Endodermal cell (in vitro differentiated cells): ENCODE results near the gene DBI. TPM values are rescaled to one million over a fixed set of nuclear protein-coding genes. Genes with fewer than 3 reads are reported as not detected.

Source experiments
- DNase-seq: peaks from one replicate; pipeline ENCODE4 v3.0.0-alpha.2; 2017
- H3K27ac ChIP-seq: 2 replicates; pipeline ENCODE4 v1.5.1; 2013; ENCODE audit warnings: mild to moderate bottlenecking, low read depth, low read length, moderate library complexity
- H3K27me3 ChIP-seq: 2 replicates; pipeline ENCODE4 v1.6.1; 2013; ENCODE audit warnings: mild to moderate bottlenecking, low read length, moderate library complexity; ENCODE audit not compliant: insufficient read depth, control insufficient read depth, poor library complexity, severe bottlenecking
- H3K36me3 ChIP-seq: 2 replicates; pipeline ENCODE4 v1.7.0; 2013; ENCODE audit warnings: mild to moderate bottlenecking, low read length, moderate library complexity; ENCODE audit not compliant: control insufficient read depth, insufficient read depth
- H3K4me1 ChIP-seq: one replicate; pipeline ENCODE4 v1.7.0; 2013; ENCODE audit warnings: low read length; ENCODE audit not compliant: control insufficient read depth, insufficient read depth
- H3K4me3 ChIP-seq: 2 replicates; pipeline ENCODE4 v1.5.1; 2013; ENCODE audit warnings: mild to moderate bottlenecking, low read length, moderate library complexity
- H3K9ac ChIP-seq: 2 replicates; pipeline ENCODE4 v1.6.1; 2013; ENCODE audit warnings: mild to moderate bottlenecking, low read length, moderate library complexity; ENCODE audit not compliant: poor library complexity, severe bottlenecking; ENCODE audit errors: extremely low read depth
- H3K9me3 ChIP-seq: 2 replicates; pipeline ENCODE4 v1.6.1; 2013; ENCODE audit warnings: mild to moderate bottlenecking, low read length, moderate library complexity; ENCODE audit not compliant: control insufficient read depth
- H3K27ac Mint-ChIP-seq: 2 replicates; pipeline ENCODE4 v1.8.0; 2020; ENCODE audit warnings: mixed read lengths
- H3K27me3 Mint-ChIP-seq: 2 replicates; pipeline ENCODE4 v1.8.0; 2021; ENCODE audit warnings: mild to moderate bottlenecking, mixed read lengths; ENCODE audit not compliant: insufficient read depth
- H3K36me3 Mint-ChIP-seq: 2 replicates; pipeline ENCODE4 v1.8.0; 2020; ENCODE audit warnings: low read depth, mixed read lengths
- H3K4me1 Mint-ChIP-seq: 2 replicates; pipeline ENCODE4 v1.8.0; 2020; ENCODE audit warnings: mixed read lengths
- H3K4me3 Mint-ChIP-seq: 2 replicates; pipeline ENCODE4 v1.8.0; 2020; ENCODE audit warnings: mild to moderate bottlenecking, moderate library complexity, mixed read lengths
- H3K9me3 Mint-ChIP-seq: 2 replicates; pipeline ENCODE4 v1.8.0; 2020; ENCODE audit warnings: mild to moderate bottlenecking, mixed read lengths
- CTCF ChIP-seq: fragments of 200-600 bp; sonication (generic); conservative IDR thresholded peaks from 2 replicates; pipeline ENCODE4 v1.5.0; 2021; ENCODE audit warnings: antibody characterized with exemption, mild to moderate bottlenecking
- WGBS, 2 experiments: methylation state at CpG; one replicate each; pipeline versions ENCODE4 v1.1.5 to v1.1.7; 2013; ENCODE audit warnings: missing lambda C conversion rate in 2 of 2, mixed read lengths in 1 of 2; ENCODE audit not compliant: insufficient coverage in 1 of 2, insufficient read length in 1 of 2; 5-methylcytosine and 5-hydroxymethylcytosine counted together
- total RNA-seq, 2 donors: library from RNA; stranded (reverse); fragmentation: NEBNext Ultra II Directional in 1 of 2; extraction: Animal tissue kit (Norgen Biotek cat#: 25700) in 1 of 2; gene quantifications; 2 replicates in 1 of 2; 3 replicates in 1 of 2; pipeline ENCODE4 v1.2.1, GENCODE V29; 2021

DBI gene
- total RNA-seq, 2 donors from 2014 or later = 138 to 178 TPM

DNA sequence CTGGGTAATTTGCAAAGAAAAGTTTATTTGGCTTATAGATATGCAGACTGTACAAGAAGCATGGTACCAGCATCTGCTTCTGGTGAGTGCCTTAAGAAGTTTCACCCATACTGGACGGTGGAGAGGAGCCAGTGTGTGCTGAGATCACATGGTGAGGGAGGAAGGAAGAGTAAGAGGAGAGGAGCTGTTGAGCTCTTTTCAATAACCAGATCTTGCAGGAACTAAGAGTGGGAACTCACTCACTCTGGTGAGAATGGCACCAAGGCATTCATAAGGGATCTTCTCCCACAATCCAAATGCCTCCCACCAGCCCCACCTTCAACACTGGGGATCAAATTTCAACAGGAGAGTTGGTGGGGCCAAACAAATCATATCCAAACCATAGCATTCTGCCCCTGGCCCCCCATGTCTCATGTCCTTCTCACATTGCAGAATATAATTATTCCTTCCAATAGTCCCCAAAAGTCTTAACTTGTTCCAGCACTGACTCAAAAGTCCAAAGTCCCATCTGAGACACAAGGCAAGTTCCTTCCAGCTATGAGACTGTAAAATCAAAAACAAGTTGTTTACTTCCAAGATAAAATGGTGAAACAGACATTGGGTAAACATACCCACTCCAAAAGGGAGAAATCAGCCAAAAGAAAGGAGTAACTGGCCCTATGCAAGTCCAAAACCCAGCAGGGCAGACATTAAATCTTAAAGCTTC lies 53.2 kb downstream of the DBI start:
- Histone ChIP-seq H3K4me3 (peak overlapping the region; percentile 55), H3K9ac (no peak overlapping the region), H3K9me3 (peaks cover 53% of the 10 kb centered on the region), H3K4me1 (peaks cover 3% of the 10 kb centered on the region), H3K27ac (no peak overlapping the region), H3K27me3 (no peaks in the 10 kb centered on the region), H3K36me3 (no peaks in the 10 kb centered on the region)
- Mint-ChIP-seq H3K4me1 (peaks cover 2% of the 10 kb centered on the region), H3K9me3 (peaks cover 31% of the 10 kb centered on the region), H3K27ac (no peak overlapping the region), H3K4me3 (no peak overlapping the region), H3K27me3 (no peaks in the 10 kb centered on the region), H3K36me3 (peaks cover 13% of the 10 kb centered on the region)
- 88 to 94% methylated on average over 1 of the region's 1 CpG for WGBS, 2 experiments
- no peak for DNase-seq
- no peak for TF ChIP-seq CTCF

GRCh38 chr2:119421304-119421703 lies 54.5 kb downstream of the DBI start:
- Mint-ChIP-seq H3K27ac (no peak overlapping the region), H3K9me3 (peaks cover 31% of the 10 kb centered on the region), H3K4me1 (peaks cover 13% of the 10 kb centered on the region), H3K36me3 (peaks cover 13% of the 10 kb centered on the region), H3K4me3 (no peak overlapping the region), H3K27me3 (no peaks in the 10 kb centered on the region)
- no peak for TF ChIP-seq CTCF
- peaks cover 3% of the 10 kb centered on the region for H3K4me1 ChIP-seq
- DNase-seq = no peak
- 92 to 100% methylated on average over 1 of the region's 1 CpG for WGBS, 2 experiments
- H3K27ac ChIP-seq = no peak overlapping the region
- peaks cover 53% of the 10 kb centered on the region for H3K9me3 ChIP-seq
- no peaks in the 10 kb centered on the region for H3K36me3 ChIP-seq
- no peak overlapping the region for H3K9ac ChIP-seq
- peak overlapping the region; percentile 55 for H3K4me3 ChIP-seq
- H3K27me3 ChIP-seq = no peaks in the 10 kb centered on the region

- no peak for TF ChIP-seq CTCF
- Mint-ChIP-seq H3K4me3 (no peak overlapping the region), H3K27ac (no peak overlapping the region)
Measured at GRCh38 chr2:119421741-119422140, 55.0 kb downstream of the DBI start.

More at GRCh38 chr2:119421741-119422140, 55.0 kb downstream of the DBI start:
- no peaks in the 10 kb centered on the region for H3K27me3 ChIP-seq
- H3K36me3 ChIP-seq = no peaks in the 10 kb centered on the region
- peaks cover 13% of the 10 kb centered on the region for H3K36me3 Mint-ChIP-seq
- H3K9me3 ChIP-seq = peaks cover 53% of the 10 kb centered on the region
- DNase-seq = no peak
- H3K27ac ChIP-seq = no peak overlapping the region
- H3K9ac ChIP-seq = no peak overlapping the region
- H3K4me1 Mint-ChIP-seq = peaks cover 18% of the 10 kb centered on the region
- peaks cover 3% of the 10 kb centered on the region for H3K4me1 ChIP-seq
- no peaks in the 10 kb centered on the region for H3K27me3 Mint-ChIP-seq
- peaks cover 31% of the 10 kb centered on the region for H3K9me3 Mint-ChIP-seq
- H3K4me3 ChIP-seq = peak overlapping the region; percentile 55

Other genes starting within 250 kb of the DBI start
- gene C1QL2, start 208.2 kb upstream of the DBI start, total RNA-seq = not detected
- gene STEAP3, start 143.1 kb upstream of the DBI start, total RNA-seq = 1 to 10 TPM; 4.4 to 7.9 TPM
- 10 to 100 TPM; 10.7 to 10.9 TPM for gene C2orf76, start 143 bp upstream of the DBI start, total RNA-seq
- gene TMEM37, start 64.9 kb downstream of the DBI start, total RNA-seq = 10 to 100 TPM; 12.0 to 16.2 TPM
- gene SCTR, start 157.5 kb downstream of the DBI start, total RNA-seq = under 1 TPM; 0.20 to 0.49 TPM
- gene CFAP221, start 177.5 kb downstream of the DBI start, total RNA-seq = 10 to 100 TPM in 1 of 2 donors, 1 to 10 TPM in 1; 10.0 to 18.0 TPM